Measurements from ENCODE around the gene RPL15.

Gene RPL15

GRCh38 chr3:23923786-23924185 is 6.9 kb downstream of the RPL15 start:
- TF ChIP-seq, protein P1, sequence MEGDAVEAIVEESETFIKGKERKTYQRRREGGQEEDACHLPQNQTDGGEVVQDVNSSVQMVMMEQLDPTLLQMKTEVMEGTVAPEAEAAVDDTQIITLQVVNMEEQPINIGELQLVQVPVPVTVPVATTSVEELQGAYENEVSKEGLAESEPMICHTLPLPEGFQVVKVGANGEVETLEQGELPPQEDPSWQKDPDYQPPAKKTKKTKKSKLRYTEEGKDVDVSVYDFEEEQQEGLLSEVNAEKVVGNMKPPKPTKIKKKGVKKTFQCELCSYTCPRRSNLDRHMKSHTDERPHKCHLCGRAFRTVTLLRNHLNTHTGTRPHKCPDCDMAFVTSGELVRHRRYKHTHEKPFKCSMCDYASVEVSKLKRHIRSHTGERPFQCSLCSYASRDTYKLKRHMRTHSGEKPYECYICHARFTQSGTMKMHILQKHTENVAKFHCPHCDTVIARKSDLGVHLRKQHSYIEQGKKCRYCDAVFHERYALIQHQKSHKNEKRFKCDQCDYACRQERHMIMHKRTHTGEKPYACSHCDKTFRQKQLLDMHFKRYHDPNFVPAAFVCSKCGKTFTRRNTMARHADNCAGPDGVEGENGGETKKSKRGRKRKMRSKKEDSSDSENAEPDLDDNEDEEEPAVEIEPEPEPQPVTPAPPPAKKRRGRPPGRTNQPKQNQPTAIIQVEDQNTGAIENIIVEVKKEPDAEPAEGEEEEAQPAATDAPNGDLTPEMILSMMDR (IDR thresholded peaks at IDR 0.05; ENCODE audit: control extremely low read depth, extremely low read depth, low read depth, missing control alignments): no peak
- ChIA-PET CTCF (interaction anchor here (0.9 to 2.2 kb wide), 3 partner anchors 12 to 31 kb away, joined by 3 to 6 read pairs (median 3); no protein-coding TSS in a partner anchor), POLR2A (no interaction called here)
- DNase-seq (ENCODE audit: extremely low spot score): no peak

- CTCF ChIA-PET: interaction anchor here (2.0 kb wide), 1 partner anchor 38 kb away, joined by 7 read pairs; no protein-coding TSS in a partner anchor
- no peak for DNase-seq (ENCODE audit: extremely low spot score)
- POLR2A ChIA-PET: interaction anchor here (2.1 kb wide), 1 partner anchor 9 kb away, joined by 8 read pairs; the partner anchor contains the start of genes NKIRAS1 and RPL15
- TF ChIP-seq, protein P1 (IDR thresholded peaks at IDR 0.05; ENCODE audit: control extremely low read depth, extremely low read depth, low read depth, missing control alignments): no peak
Measured at GRCh38 chr3:23926246-23926645, 9.3 kb downstream of the RPL15 start.

DNA sequence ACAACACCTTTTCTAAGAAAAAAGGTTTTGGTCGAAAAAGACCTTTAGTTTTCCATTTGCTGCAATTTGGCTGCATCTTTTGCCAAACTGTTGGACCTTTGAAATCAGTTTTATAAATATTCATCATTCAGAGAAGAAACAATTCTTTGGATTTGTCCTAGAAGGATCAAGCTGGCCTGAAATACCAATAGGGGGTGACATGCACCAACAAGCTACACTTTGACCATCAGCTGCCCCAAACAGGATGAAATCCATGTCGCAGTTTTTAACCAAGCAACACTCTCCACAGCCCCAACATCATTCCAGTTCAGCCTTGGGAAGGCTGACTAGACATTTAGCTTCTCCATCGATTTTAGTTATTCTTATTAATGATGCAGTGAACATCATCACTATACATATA is 9.8 kb downstream of the RPL15 start:
- ChIA-PET POLR2A (interaction anchor here (2.1 kb wide), 1 partner anchor 10 kb away, joined by 8 read pairs; the partner anchor contains the start of genes NKIRAS1 and RPL15), CTCF (no interaction called here)
- TF ChIP-seq, protein P1 (IDR thresholded peaks at IDR 0.05; ENCODE audit: control extremely low read depth, extremely low read depth, low read depth, missing control alignments): no peak
- no peak for DNase-seq (ENCODE audit: extremely low spot score)

- TF ChIP-seq, protein P1 (IDR thresholded peaks at IDR 0.05; ENCODE audit: control extremely low read depth, extremely low read depth, low read depth, missing control alignments): no peak
- DNase-seq (ENCODE audit: extremely low spot score): no peak
- POLR2A ChIA-PET: interaction anchor here (1.0 kb wide), 1 partner anchor 10 kb away, joined by 4 read pairs; no protein-coding TSS in a partner anchor
- CTCF ChIA-PET: no interaction called here
Measured at GRCh38 chr3:23928524-23928923, 11.6 kb downstream of the RPL15 start.

DNA sequence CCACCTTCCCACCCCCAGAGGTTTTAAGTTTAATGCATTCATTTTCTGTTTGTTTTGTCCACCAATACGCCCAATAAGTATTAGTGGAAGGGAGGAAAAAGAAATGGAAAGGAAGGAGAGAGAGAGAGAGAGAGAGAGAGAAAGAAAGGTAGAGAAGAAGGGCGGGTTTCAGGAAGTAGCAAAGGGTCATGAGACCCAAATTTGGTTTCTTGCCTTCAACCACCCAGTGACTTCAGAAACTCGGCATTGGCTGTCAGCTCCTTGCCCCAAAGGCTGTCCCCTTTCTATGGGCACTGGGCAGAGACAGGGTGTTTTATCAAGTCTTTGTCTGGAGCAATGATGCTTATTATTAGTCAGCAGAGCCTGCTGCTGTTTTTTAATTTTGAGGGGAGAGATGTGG is 14.7 kb downstream of the RPL15 start:
- no peak for DNase-seq (ENCODE audit: extremely low spot score)
- ChIA-PET CTCF (no interaction called here), POLR2A (no interaction called here)
- TF ChIP-seq, protein P1 (IDR thresholded peaks at IDR 0.05; ENCODE audit: control extremely low read depth, extremely low read depth, low read depth, missing control alignments): no peak

- CTCF ChIA-PET: no interaction called here
- TF ChIP-seq, protein P1 (IDR thresholded peaks at IDR 0.05; ENCODE audit: control extremely low read depth, extremely low read depth, low read depth, missing control alignments): no peak
- POLR2A ChIA-PET: no interaction called here
Measured at GRCh38 chr3:23932571-23932970, 15.6 kb downstream of the RPL15 start.

More at GRCh38 chr3:23932571-23932970, 15.6 kb downstream of the RPL15 start:
- no peak for DNase-seq (ENCODE audit: extremely low spot score)

All from GM10248 (cell line).